Measurements from ENCODE around the gene RPS5. TPM values are rescaled to one million over a fixed set of nuclear protein-coding genes. Genes with fewer than 3 reads are reported as not detected.
"Not testable (repeated sequence)": the region's sequence is repeated elsewhere in the genome, so short reads cannot be mapped to it uniquely, and the experiment has no call there.

Gene RPS5
- polyA plus RNA-seq, 4 donors, result 816 to 1,178 (median 906) TPM

DNA sequence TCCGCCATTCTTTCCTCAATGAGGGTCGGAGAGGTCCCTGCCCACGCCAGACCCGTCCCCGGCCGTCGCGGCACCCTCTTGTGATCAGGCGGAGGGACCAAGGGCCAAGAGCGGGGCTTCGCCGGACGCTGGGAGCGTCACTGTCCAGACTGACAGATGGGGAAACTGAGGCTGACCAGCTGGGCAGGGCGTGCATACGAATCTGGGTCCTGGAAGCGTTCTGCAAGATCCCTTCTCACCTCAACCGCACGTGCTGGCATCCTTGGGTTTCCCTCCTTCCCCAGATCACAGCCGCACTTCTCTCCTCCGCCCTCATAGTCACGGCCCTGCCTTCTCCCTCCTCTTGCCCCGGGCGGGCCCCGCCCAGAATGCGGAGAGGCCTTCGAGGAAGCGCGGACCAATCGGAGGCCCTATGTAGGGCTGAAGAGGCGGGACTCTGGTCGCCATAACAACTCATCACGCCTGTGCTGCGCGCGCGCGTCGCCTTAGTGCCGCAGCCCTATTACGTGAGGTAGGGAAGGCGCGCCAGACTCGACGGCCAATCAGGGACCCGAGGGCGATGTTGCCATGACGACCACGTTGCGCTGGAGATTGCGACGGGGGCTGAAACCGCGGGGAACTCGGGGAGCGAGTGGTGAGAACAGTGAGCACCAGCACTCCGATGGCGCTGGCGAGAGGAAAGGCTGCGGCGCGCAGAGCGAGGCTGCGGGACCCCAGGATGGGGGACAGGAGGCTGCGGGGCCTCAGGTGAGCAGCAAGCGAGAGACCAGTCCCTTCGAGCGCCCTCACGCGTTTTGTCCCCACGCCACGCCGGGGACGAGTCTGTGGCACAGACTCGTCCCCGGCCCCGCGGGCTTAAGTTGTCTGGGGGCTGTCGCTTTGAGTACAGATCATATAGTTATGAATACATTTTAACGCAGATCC, 14.1 kb downstream of the RPS5 start:
- peak; percentile 97 to 100 (median 98) for DNase-seq (ENCODE audit: low read depth in 4 of 4, low spot score in 3 of 4)

DNA sequence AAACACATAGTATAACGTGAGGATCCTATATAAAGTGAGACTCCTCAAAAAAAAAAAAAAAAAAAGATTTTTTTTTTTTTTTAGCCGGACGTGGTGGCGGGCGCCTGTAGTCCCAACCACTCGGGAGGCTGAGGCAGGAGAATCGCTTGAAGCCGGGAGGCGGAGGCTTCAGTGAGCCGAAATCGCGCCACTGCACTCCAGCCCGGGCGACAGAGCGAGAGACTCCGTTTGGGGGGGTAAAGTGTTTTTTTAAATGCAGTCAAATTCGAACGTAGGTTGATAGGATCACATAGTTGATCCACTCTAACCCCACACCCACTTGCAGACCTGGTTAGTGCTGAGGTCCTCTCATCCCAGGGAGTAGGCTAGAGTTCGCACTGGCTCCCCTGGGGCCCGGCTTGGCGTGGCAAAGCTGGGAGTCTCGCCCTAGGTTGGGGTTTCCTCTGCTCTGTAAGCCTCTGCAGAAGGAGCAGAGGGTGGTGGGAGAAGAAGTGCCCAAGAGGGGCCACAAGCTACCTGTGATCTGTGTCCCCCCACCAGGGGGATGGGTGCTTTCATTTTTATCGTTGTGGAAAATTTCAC, 14.9 kb downstream of the RPS5 start:
- DNase-seq (ENCODE audit: low read depth in 4 of 4, low spot score in 3 of 4), result no peak

DNA sequence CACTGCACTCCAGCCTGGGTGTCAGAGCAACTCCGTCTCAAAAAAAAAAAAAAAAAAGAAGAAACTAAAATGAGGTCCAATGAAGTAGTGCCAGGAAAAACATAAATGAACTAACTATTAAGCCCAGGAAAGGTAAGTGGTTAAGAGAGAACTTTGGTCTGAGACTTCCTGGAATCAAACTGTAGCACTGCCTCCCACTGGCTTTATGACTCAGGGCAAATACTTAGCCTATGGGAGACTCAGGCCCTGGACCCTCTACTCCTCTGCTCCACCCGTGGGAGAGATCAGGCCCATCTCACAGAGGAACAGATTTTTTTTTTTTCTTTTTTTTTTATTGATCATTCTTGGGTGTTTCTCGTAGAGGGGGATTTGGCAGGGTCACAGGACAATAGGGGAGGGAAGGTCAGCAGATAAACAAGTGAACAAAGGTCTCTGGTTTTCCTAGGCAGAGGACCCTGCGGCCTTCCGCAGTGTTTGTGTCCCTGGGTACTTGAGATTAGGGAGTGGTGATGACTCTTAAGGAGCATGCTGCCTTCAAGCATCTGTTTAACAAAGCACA, 16.9 kb downstream of the RPS5 start:
- not testable (repeated sequence) for DNase-seq (ENCODE audit: low read depth in 4 of 4, low spot score in 3 of 4)

DNA sequence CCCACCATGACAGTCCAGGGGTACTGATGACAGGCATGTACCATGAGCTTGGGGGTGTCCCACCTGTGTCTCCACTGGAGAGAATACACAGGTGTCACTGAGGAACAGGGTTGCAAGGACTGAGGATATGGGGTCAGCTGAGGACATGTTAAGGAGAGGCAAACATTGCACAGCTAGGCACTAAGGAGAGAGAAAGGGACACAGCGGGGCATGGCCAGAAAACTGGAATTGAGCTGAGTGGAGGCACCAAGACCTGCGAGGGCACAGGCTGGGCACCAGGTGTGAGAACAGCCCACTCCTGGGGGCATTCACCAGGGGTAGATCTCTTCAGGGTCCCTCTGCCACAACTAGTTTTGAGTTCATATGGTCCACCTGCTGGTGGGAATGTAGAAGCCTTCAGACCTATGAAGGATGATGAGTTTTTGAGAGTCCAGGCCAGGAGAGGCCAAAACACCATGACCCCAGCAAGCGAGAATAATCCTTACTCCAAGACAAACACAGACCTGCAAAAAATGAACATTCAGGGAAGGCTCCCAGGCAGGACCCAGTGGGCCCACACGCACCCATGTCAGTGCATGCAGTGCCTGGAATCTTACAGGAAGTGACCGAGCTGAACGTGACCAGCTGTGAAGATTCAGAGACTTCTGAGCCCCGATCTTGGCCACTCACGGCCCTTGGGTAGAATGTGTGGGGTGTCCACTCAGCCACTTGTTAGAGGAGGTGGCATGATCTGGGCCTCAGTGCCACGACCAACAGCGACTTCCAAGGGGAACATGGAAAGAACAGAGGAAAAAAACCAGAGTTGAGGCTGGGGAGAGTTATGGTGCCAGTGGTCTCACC, 20.0 kb downstream of the RPS5 start:
- DNase-seq (ENCODE audit: low read depth in 4 of 4, low spot score in 3 of 4), result no peak

DNA sequence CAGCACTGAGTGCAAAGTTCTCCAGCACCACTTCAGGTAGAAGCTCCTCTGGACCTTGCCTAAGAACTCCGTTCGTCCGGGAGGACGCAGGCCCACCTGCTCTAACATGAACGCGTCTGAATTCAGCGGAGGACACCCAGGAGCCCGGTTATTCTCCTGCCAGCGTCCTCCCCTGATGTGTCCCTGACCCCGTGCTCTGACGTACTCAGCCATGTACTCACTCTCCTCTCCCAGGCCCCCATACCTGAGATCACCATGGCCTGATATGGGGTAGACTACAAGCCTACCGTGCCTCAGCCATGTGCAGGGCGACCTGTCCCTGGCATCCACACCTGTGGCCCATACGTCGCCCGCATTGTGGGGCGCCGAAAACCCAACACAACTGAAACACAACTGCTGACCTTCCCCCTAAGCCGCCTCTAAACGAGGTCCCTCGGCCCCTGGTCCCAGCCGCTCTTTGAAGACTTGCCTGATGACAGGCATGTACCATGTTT, 20.6 kb downstream of the RPS5 start:
- DNase-seq (ENCODE audit: low read depth in 4 of 4, low spot score in 3 of 4), result no peak

DNA sequence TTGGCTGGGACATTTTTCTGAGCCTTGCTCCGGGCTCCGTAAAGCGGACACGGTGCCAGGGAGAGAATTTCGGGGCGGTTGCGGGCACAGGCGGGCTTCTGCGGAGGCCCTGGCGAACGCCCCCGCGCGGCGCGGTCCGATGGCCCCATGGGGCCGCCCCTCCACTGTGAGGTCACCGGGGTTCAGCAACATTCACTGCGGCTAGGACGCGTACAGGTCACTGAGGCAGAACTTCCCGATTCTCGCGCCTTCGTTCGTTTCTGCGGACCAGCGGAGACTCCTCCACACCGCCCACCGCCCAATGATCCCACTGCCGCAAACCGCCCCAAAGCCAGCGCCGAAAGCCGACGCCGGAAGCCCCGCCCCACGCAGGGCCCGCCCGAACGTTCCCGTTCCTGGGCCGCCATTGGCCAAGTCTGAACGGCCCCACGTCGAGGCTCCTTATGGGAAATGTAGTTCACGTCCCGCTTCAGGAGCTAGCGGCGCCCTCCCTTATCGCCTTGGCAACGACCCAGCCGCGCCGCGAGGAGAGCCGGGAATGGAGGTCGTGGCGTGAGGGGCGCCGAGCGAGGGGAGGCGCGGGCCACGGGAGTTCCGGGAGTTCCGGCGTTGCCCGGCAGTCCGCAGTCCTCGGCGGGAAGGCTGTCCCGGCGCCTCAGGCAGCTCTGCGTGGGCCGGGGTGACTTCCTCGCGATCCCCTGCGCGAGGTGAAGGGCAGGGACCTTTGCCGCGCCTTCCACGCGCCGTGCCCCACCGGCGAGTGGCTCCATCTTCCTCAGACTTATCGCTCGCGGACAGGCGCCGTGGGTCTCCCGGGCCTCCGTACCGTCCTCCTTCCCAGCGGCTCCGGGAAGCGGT, 21.3 kb downstream of the RPS5 start, which contains the start of gene ZNF584:
Gene ZNF584 (plus strand): TSS at position 498 of the 858 bp plus-strand sequence. CDS start 499 bp downstream, outside the sequence.
- DNase-seq (ENCODE audit: low read depth in 4 of 4, low spot score in 3 of 4), result peak; percentile 89 to 94 (median 93)

DNA sequence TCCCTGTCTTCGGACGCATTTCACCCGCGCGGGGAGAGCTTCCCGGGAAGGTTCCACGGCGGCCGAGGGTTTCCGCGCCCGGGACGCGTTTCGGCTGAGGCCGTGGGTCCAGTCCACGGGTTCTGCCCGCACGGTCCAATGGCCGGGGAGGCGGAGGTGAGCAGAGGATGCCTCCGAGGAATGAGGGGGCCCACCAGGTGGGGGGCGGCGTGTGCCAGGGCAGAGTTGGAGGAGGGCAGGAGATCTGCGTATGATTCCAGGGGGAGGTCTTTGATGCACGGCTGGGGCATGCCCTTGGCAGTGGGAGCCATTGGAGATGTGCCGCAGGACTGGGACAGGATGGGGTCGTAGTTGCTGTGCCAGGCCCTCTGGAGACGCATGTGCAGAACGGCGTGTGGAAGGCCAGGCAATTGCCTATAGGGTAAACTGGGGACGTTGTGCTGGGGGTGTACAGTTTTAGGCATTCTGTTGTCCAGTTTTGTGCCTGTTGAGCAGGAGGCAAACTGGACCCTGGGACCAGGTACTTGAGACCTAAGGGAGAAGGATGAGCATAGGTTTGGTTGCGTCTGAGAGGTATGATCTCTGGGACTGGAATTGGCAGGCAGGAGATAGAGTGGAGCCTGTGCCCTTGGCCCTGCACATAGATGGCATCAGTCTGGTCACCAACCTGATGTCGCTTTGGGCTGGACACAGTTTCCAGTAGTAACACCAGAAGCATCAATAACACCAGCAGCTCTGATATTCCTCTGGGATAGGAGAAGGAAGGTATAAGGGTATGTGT, 22.1 kb downstream of the RPS5 start:
- DNase-seq (ENCODE audit: low read depth in 4 of 4, low spot score in 3 of 4), result no peak

DNA sequence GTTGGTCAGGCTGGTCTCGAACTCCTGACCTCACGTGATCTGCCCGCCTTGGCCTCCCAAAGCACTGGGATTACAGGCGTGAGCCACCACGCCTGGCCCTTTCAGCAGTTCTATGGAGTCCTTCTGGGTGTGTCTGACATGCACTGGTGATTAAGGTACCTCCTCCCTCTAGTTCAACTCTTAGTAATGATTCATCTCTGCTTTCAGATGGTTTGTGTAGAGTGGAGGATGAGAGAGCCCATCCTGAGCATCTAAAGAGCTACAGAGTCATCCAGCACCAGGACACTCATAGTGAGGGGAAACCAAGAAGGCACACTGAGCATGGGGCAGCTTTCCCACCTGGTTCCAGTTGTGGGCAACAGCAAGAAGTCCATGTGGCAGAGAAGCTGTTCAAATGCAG, 29.5 kb downstream of the RPS5 start:
- DNase-seq (ENCODE audit: low read depth in 4 of 4, low spot score in 3 of 4), result no peak

DNA sequence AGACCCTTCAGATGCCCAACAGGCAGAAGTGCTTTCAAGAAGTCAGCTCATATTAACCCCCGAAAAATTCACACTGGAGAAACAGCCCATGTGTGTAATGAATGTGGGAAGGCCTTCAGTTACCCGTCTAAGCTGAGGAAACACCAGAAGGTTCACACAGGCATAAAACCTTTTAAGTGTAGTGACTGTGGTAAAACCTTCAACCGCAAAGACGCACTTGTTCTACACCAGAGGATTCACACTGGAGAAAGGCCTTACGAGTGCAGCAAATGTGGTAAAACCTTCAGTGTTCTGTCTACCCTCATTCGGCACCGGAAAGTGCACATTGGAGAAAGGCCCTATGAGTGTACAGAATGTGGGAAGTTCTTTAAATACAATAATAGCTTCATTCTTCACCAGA, 30.0 kb downstream of the RPS5 start:
- DNase-seq (ENCODE audit: low read depth in 4 of 4, low spot score in 3 of 4), result no peak

DNA sequence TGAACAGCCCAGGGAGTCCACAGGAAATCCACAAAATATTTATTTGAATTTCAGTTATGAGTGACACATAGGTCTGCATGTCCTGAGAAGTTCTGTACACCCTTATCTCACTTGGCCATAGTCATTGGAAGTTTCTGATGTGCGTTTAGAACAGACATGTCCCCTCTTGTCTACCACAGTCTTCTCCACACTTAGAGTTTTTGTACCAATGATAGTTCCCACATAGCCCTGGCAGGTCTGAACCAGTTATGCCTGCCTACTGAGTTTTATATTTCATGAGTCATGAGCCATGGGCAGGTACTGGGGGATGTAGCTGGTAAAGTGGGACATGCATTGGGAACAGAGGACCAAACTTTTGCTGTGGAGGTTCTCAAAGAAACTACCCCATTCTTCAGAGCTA, 41.5 kb downstream of the RPS5 start:
- DNase-seq (ENCODE audit: low read depth in 4 of 4, low spot score in 3 of 4), result no peak

DNA sequence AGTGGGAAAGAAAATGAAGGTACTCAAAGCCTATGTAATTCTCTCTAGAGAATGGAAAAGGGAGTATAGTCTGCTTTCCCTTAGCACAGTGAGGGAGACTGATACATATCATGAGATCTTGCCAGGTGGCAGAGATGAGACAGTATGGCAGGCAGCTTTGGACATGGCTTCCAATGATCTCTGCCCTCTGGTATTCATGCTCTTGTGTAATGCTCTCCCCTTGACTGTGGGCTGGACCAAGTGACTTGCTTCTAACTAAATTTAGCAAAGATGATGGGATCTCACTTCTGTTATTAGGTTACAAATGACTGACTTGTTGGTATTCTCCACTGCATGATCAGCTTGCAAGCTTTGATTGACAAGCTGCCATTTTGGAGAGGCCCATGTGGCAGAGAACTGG, 42.7 kb downstream of the RPS5 start:
- DNase-seq (ENCODE audit: low read depth in 4 of 4, low spot score in 3 of 4), result no peak

DNA sequence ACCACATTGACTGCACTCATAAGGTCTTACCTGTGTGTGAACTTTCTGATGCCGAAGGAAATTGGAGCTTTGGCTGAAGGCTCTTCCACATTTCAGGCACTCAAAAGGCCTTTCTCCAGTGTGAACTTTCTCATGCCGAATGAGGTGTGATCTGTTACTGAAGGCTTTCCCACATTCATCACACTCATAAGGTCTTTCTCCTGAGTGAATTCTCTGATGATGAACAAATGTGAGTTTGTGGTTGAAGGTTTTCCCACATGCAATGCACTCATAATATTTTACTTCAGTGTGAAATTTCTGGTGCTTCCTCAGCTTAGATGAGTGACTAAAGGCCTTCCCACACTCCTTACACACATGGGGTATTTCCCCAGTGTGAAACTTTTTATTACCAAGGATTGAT, 47.1 kb downstream of the RPS5 start:
- DNase-seq (ENCODE audit: low read depth in 4 of 4, low spot score in 3 of 4), result no peak

DNA sequence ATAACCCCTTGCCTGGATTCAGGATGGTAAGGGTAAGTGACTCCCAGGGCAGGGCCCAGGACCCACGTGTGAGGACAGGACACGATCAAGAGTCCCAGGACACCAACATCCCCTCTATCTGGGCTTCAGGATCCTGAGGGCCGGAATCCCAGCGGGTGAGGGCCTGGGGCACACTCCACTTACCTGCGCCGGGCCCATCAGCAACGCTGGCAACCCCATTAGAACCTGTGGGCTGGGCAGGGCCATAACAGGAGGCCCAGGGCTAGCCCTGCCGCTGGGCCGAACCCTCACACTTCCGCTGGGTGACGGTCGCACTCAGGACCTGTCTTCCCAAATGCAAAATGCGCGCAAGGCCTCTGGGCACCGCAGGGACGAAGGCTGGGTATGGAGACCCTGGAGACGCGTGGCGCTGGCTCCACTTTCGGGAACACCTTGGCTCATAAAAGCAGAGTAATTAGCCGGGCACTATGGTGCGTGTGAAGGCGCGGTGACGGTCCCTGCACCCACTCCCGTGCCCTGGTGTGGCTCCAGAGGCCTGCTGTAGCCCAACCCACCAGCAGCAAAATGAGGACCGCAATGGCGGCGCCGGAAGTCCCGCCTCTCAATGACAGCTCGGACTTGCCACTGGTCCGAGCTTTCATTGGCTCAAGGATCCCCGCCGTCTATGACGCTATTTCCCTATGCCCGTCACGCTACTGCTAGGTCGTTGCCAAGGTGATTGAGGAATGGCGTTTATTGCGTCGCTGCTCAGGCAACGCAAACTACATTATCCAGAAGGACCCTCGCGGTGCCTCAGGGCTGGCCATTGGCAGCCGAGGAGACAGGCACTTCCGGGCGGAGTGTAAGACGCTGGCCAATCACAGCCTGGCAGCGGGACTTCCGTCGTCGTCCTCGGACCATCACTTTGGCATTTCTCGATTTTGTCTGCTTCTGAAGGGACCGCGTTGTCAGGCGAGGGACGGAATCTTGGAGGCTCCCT, 52.8 kb downstream of the RPS5 start, which contains the start of gene ZNF132:
Gene ZNF132 (minus strand): TSS at position 578 of the 979 bp plus-strand sequence. CDS start 332 bp downstream, at position 246.
- peak; percentile 98 to 99 (median 99) for DNase-seq (ENCODE audit: low read depth in 4 of 4, low spot score in 3 of 4)

DNA sequence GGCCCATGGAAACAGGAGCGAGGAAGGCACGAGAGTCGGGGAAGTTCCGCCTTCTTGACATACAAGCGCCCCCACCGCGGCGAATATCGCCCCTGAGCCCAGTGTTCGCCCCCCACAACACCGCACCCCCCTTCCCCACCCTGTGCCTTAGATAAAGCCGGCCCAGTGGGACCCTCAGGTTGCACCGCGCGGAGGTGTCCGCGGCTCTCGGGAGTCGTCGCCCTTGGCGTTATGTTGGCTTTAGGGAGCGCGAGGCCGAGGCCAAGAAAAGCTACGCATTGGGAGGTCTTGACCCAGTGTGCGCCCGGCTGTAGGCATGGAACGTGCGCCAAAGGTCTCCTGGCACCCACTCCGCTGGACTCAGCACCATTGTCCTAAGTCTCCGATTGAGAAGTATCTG, 53.5 kb downstream of the RPS5 start:
- DNase-seq (ENCODE audit: low read depth in 4 of 4, low spot score in 3 of 4), result no peak

DNA sequence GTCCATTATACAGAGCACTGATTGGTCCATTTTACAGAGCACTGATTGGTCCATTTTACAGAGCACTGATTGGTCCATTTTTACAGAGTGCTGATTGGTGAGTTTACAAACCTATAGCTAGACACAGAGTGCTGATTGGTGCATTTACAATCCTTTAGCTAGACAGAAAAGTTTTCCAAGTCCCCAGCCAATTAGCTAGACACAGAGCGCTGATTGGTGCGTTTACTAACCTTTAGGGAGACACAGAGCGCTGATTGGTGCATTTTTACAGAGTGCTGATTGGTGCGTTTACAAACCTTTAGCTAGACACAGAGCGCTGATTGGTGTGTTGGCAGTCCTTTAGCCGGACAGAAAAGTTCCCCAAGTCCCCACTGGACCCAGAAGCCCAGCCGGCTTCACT, 55.9 kb downstream of the RPS5 start:
- DNase-seq (ENCODE audit: low read depth in 4 of 4, low spot score in 3 of 4), result not testable (repeated sequence)
